Fibroblast of skin of back (primary cell): Measurements from ENCODE around the gene TLCD3A.
A peak's percentile ranks its signal among the peaks of the same experiment; 100 is the strongest.
"Not testable (repeated sequence)": the region's sequence is repeated elsewhere in the genome, so short reads cannot be mapped to it uniquely, and the experiment has no call there.

Source experiments
- DNase-seq: peaks from one replicate; pipeline ENCODE4 v3.0.0-alpha.2; 2013

TLCD3A gene

GRCh38 chr17:708132-708531, 24.3 kb upstream of the TLCD3A start:
- no peak for DNase-seq

- no peak for DNase-seq
Measured at GRCh38 chr17:718075-718474, 14.3 kb upstream of the TLCD3A start.

- no peak for DNase-seq
Measured at GRCh38 chr17:720706-721539, 11.5 kb upstream of the TLCD3A start.

GRCh38 chr17:721540-721937, 10.9 kb upstream of the TLCD3A start:
- no peak for DNase-seq

GRCh38 chr17:725084-725483, 7.3 kb upstream of the TLCD3A start:
- no peak for DNase-seq

GRCh38 chr17:725746-726145, 6.7 kb upstream of the TLCD3A start:
- no peak for DNase-seq

- DNase-seq: no peak
Measured at GRCh38 chr17:726271-726919, 6.0 kb upstream of the TLCD3A start.

- DNase-seq: no peak
Measured at GRCh38 chr17:728911-729310, 3.5 kb upstream of the TLCD3A start.

GRCh38 chr17:731644-732066, 741 bp upstream of the TLCD3A start:
- no peak for DNase-seq

- peak; percentile 53 for DNase-seq
Measured at GRCh38 chr17:732902-733720, 715 bp downstream of the TLCD3A start.

- no peak for DNase-seq
Measured at GRCh38 chr17:733743-734142, 1.3 kb downstream of the TLCD3A start.

GRCh38 chr17:737561-738113, 5.2 kb downstream of the TLCD3A start:
- DNase-seq: no peak

- DNase-seq: no peak
Measured at GRCh38 chr17:740240-741017, 8.0 kb downstream of the TLCD3A start.

- DNase-seq: no peak
Measured at GRCh38 chr17:742147-742793, 9.9 kb downstream of the TLCD3A start.

- no peak for DNase-seq
Measured at GRCh38 chr17:743139-743538, 10.7 kb downstream of the TLCD3A start.

- DNase-seq: no peak
Measured at GRCh38 chr17:744937-745336, 12.5 kb downstream of the TLCD3A start.

GRCh38 chr17:745406-745805, 13.0 kb downstream of the TLCD3A start:
- DNase-seq: no peak

GRCh38 chr17:746181-746580, 13.8 kb downstream of the TLCD3A start:
- DNase-seq: no peak

- DNase-seq: no peak
Measured at GRCh38 chr17:746783-747629, 14.6 kb downstream of the TLCD3A start.

- DNase-seq: not testable (repeated sequence)
Measured at GRCh38 chr17:748604-749003, 16.2 kb downstream of the TLCD3A start.

- DNase-seq: not testable (repeated sequence)
Measured at GRCh38 chr17:749359-749758, 17.0 kb downstream of the TLCD3A start.
